GM12892 (cell line): ENCODE measurements around the gene TMEM141.

ENCODE experiments used
- POLR2A ChIP-seq: IDR thresholded peaks from 2 replicates; pipeline ENCODE4 v1.6.1; 2011; ENCODE audit warnings: low read depth, low read length, control low read depth
- POLR2AphosphoS5 ChIP-seq: IDR thresholded peaks from 2 replicates; pipeline ENCODE4 v1.6.1; 2011; ENCODE audit warnings: low read depth, low read length, control low read depth
- TAF1 ChIP-seq: IDR thresholded peaks from 2 replicates; pipeline ENCODE4 v1.6.1; 2011; ENCODE audit warnings: low read depth, mild to moderate bottlenecking, control low read depth, low read length, borderline replicate concordance

GRCh38 chr9:136782452-136782851 lies 8.7 kb upstream of the TMEM141 start:
- TF ChIP-seq TAF1 (no peak), POLR2A (no peak), POLR2AphosphoS5 (no peak)
